Measurements from ENCODE around the gene RASL10B.
"Not testable (repeated sequence)": the region's sequence is repeated elsewhere in the genome, so short reads cannot be mapped to it uniquely, and the experiment has no call there.

DNA sequence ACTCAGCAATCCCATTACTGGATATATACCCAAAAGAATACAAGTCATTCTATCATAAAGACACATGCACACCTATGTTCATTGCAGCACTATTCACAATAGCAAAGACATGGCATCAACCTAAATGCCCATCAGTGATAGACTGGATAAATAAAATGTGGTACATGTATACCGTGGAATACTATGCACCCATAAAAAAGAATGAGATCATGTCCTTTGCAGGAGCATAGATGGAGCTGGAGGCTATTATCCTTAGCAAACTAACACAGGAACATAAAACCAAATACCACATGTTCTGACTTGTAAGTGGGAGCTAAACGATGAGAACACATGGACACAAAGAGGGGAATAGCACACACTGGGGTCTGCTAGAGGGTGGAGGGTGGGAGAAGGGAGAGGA is 28.1 kb upstream of the RASL10B start:
- TF ChIP-seq, protein P1, sequence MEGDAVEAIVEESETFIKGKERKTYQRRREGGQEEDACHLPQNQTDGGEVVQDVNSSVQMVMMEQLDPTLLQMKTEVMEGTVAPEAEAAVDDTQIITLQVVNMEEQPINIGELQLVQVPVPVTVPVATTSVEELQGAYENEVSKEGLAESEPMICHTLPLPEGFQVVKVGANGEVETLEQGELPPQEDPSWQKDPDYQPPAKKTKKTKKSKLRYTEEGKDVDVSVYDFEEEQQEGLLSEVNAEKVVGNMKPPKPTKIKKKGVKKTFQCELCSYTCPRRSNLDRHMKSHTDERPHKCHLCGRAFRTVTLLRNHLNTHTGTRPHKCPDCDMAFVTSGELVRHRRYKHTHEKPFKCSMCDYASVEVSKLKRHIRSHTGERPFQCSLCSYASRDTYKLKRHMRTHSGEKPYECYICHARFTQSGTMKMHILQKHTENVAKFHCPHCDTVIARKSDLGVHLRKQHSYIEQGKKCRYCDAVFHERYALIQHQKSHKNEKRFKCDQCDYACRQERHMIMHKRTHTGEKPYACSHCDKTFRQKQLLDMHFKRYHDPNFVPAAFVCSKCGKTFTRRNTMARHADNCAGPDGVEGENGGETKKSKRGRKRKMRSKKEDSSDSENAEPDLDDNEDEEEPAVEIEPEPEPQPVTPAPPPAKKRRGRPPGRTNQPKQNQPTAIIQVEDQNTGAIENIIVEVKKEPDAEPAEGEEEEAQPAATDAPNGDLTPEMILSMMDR (optimal IDR thresholded peaks at IDR 0.05 in 1 of 3, IDR thresholded peaks at IDR 0.05 in 1 of 3, conservative IDR thresholded peaks at IDR 0.05 in 1 of 3; ENCODE audit: extremely low read depth in 1 of 3, insufficient read depth in 2 of 3, low read length in 3 of 3): not testable (repeated sequence)
- not testable (repeated sequence) for TF ChIP-seq EZH2 (IDR thresholded peaks at IDR 0.05; ENCODE audit: low read length)

Data from keratinocyte (primary cell).